Amniotic epithelial cell (primary cell): ENCODE data around the gene NIBAN1.
"Not testable (repeated sequence)": the region's sequence is repeated elsewhere in the genome, so short reads cannot be mapped to it uniquely, and the experiment has no call there.

Experiments
- DNase-seq: peaks from one replicate; pipeline ENCODE4 v3.0.0-alpha.2; 2010; ENCODE audit warnings: low read depth

The NIBAN1 gene, protein sequence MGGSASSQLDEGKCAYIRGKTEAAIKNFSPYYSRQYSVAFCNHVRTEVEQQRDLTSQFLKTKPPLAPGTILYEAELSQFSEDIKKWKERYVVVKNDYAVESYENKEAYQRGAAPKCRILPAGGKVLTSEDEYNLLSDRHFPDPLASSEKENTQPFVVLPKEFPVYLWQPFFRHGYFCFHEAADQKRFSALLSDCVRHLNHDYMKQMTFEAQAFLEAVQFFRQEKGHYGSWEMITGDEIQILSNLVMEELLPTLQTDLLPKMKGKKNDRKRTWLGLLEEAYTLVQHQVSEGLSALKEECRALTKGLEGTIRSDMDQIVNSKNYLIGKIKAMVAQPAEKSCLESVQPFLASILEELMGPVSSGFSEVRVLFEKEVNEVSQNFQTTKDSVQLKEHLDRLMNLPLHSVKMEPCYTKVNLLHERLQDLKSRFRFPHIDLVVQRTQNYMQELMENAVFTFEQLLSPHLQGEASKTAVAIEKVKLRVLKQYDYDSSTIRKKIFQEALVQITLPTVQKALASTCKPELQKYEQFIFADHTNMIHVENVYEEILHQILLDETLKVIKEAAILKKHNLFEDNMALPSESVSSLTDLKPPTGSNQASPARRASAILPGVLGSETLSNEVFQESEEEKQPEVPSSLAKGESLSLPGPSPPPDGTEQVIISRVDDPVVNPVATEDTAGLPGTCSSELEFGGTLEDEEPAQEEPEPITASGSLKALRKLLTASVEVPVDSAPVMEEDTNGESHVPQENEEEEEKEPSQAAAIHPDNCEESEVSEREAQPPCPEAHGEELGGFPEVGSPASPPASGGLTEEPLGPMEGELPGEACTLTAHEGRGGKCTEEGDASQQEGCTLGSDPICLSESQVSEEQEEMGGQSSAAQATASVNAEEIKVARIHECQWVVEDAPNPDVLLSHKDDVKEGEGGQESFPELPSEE

DNA sequence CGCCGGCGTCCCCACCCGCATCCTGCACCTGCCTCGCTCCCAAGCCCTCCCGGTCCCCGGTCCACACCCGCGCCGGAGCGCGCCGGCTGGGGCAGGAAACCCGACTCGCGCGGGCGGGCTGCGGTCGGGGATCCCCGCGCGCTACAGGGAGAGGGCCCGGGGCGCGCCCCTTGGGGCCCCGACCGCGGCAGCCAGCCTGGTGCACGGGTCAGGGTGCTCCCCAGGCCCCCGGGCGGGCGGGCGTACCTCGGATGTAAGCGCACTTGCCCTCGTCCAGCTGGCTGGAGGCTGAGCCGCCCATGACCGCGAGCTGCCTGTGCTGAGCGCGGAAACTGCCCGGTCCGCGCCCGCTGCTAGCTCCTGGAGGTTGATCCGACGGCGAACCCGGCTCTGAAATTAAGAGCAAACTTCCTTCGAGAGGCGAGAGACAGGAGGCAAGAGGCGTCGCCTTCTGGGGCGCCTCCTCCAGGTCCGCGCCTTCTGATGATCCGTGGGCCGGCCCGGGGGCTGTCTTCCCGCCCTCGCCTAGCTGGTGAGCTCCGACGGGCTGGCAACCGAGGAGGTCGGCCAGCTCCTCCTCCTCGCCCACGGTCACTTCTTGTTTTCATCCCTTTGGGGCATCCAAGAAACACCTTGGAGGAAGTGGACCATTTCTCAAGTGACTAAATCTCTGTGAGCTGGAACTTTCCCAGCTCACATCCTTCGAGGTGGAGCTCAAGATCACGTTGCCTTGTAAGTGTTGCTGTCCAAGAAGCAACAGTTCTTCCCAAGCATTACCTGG lies at the start of gene NIBAN1:
TSS of gene NIBAN1 (minus strand) at position 453 of the 781 bp plus-strand sequence. CDS start at position 301, 152 bp downstream.
- DNase-seq, result no peak

DNA sequence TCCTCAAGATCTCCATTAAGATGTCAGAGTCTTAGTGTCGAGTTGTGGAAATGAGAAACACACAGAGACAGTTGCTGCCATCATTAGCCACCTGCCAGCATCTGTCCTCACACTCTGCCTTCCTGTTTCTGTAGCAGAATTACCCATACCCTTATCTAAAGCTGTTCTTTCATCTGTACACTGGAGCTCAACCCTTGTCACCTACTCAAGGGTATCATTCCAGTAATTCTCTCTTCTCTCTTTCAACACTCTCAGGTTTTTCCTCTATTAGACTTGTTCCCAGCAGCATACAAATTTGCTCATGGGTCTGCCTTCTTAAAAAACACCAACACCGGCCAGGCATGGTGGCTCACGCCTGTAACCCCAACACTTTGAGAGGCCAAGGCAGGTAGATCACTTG lies 43.7 kb upstream of the NIBAN1 start:
- no peak for DNase-seq

DNA sequence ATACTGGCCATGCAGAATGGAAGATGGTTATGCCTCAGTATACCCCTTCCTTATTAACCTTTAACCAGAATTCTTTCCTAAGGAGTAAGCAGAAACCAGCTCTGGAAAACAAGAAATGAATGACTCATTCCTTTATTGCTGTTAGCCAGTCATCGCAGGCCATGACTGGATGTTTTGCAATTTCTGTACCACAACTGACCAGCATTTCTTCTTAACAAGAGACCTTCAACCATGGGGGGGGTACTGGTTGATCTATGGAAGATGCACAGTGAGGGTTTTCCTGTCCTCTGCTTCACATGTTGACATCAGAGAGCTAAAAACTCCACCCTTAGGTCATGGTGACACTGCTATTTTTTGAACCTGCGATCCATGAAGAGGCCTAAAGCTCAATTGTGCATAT lies 43.0 kb upstream of the NIBAN1 start:
- peak; percentile 98 for DNase-seq

DNA sequence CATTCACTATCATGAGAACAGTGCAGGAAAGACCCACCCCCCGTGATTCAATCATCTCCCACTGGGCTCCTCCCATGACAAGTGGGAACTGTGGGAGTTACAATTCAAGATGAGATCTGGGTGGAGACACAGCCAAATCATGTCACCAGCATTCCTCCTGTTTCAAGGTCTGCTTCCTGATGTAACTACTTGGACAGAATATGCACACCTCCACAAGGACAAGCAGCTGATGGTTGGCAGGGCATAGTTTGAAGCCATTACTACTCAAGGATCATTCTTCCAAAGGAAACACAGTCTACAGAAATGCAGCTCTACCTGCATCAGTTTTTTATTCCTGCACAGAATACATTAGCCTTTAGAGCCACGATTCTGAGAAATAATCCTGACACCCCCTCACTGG lies 42.6 kb upstream of the NIBAN1 start:
- DNase-seq, result peak; percentile 41

DNA sequence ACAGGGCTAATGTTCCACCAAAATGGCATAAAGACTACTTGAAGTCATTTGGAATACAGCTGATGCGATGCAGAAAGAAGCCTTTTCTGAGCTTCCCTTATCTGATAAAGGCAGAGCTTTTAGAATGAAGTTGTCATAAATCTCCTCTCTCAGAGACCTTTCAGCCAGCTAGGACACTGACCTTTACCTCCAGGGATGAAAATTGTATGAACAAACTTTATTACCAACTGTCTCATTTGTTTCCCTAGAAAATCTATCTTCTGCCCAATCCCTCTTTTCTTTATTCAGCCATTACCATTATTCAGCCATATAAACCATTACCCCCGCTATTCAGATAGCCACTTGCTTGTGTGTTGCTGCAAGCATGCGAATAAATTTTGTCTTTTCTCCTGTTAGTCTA lies 41.3 kb upstream of the NIBAN1 start:
- DNase-seq, result peak; percentile 23

DNA sequence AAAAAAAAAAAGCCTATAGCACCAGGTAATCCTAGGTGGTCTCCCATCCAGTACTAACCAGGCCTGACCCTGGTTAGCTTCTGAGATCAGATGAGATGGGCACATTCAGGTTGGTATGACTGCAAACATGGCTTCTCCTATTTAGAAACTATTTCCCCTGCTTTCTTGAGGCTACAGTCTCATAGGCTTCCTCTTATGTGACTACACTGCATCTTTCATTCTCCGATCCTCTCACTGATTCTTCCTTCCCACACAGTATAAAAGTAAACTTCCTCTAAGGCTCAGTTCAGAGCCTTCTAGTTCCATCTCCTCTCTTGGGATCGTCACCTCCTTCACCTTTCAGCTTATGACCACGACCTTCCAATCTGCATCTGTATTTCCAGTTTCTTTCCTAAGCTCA lies 40.6 kb upstream of the NIBAN1 start:
- no peak for DNase-seq

DNA sequence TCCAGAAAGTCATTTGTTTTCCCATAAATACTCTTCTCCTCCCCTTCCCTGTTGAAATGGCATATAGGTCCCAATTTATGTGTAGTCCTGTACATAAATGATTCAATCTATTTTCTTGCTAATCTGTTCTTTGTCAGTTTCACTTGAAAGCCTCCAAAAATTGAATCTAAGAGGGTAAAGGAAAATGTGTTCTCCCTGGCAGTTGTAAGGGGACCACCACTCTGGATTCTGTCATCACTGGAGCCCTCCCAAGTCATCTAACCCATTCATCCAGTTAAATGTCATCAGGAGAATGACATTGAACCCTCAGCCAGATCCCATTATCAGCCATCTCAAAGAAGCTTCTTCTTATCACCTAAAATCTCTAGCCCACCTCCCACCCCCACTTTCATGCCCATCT lies 36.1 kb upstream of the NIBAN1 start:
- no peak for DNase-seq

DNA sequence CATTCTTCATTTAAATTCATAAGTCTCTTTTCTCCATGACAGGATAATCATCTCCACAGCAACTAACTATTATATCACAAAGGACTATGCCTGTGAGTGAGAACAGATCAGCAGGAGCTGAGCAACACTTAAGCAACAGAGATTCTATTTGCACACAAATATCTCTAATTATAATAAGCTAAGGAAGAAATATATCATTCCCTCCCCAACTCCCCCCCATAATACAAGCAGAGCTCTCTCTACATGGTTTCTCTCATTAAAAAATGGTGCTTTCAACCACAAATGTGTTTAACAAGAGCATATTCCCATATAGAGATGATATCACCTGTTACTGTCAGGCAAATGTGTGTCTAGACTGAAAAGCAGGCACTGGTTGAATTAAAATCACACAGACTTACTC lies 34.5 kb upstream of the NIBAN1 start:
- no peak for DNase-seq

DNA sequence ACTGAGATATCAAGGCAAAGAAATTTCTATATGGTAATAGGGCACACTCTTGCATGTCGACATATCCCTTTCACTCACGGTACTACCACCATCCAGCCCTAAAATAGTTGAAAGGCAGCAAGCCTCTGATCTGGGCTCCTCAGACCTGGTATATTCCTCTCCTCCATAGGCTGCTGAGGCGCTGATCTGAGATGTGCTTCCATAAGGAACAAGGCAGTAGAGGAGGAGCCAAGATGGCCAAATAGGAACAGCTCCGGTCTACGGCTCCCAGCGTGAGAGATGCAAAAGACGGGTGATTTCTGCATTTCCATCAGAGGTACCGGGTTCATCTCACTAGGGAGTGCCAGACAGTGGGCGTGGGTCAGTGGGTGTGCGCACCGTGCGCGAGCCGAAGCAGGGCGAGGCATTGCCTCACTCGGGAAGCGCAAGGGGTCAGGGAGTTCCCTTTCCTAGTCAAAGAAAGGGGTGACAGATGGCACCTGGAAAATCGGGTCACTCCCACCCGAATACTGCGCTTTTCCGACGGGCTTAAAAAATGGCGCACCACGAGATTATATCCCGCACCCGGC lies 27.1 kb upstream of the NIBAN1 start:
- DNase-seq, result not testable (repeated sequence)

DNA sequence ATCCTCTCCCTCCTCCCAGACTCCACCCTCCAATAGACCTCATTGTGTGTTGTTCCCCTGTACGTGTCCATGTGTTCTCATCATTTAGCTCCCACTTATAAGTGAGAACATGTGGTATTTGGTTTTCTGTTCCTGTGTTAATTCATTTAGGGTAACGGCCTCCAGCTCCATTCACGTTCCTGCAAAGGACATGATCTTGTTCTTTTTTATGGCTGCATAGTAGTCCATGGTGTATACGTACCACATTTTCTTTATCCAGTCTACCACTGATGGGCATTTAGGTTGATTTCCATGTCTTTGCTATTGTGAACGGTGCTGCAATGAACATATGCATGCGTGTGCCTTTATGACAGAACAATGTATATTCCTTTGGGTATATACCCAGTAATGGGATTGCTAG lies 25.7 kb upstream of the NIBAN1 start:
- not testable (repeated sequence) for DNase-seq

DNA sequence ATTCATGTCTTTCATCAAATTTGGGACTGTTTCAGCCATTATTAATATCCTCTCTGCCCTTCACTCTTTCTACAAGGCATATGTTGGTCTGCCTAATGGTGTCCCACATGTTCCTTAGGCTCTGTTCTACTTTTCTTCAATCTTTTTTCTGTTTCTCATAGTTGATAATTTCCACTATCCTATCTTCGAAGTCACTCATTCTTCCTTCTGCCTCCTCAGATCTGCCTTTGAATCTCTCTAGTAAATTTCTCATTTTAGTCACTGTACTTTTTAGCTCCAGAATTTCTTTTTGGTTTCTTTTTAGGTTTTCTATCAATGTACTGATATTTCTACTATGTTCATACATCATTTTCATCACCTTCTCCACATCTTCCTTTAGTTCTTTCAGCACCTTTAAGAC lies 20.0 kb upstream of the NIBAN1 start:
- no peak for DNase-seq

DNA sequence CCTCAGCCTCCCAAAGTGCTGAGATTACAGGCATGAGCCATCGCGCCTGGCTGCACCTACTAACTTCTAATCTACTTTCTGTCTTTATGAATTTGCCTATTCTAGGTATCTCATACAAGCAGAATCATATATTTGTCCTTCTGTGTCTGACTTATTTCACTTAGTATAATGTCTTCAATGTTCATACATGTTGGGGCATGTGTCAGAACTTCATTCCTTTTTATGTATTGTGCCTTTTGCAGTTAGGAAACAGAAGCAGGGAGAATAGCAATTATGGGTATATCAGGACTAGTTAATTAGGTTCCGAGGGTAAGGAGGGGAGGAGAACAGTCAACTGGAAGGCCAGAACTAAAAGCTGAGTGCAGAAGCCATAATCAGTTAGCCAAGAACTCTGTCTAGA lies 18.0 kb upstream of the NIBAN1 start:
- no peak for DNase-seq

DNA sequence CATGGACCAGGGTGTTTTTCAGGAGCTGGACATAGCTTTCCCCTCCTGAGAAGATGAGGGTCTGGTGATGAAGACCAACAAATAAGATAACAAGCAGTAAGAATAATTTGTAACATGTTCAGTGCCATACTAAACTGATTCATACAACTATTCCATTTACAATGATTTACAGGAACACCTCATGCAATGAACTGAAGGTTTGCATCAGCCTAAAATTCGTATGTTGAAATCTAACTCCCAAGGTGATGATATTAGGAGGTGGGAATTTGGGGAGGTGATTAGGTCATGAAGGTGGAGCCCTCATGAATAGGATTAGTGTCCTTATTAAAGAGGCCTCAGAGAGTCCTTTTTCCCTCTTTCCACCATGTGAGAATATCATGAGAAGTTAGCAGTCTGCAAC lies 15.9 kb upstream of the NIBAN1 start:
- no peak for DNase-seq

DNA sequence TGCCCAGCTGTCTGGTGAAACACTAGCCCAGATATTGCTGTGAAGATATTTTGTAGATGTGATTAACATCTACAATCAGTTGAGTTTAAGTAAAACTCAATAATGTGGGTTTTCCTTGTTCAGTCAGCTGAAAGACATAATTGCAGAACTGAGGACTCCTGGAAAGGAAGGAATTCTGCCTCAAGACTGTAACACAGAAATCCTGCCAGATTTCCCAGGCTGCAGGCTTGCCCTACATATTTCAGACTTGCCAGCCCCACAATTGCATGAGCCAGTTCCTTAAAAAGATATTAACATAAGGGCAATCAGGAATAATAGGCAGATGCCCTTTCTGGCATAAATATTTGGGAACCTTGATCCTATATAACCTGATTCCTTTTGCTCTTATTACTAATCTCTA lies 14.2 kb upstream of the NIBAN1 start:
- DNase-seq, result no peak

DNA sequence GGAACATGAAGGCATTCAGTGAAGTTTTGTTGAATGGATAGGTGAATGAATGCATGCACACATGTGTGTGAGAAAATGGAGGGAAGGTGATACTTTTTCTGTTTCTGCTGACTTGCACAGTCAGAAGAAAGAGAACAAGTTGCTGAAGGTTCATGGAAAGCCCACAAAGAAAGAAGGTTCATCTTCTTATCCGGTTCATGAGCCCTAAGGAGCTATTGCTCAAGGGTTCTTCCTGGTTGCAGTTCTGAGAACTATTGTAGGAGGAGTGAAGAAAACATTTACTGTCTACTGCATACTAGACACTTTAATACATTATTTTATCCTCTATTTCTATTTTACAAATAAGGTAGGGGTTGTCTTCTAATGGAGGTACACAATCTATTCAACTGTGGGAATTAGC lies 13.4 kb upstream of the NIBAN1 start:
- no peak for DNase-seq

DNA sequence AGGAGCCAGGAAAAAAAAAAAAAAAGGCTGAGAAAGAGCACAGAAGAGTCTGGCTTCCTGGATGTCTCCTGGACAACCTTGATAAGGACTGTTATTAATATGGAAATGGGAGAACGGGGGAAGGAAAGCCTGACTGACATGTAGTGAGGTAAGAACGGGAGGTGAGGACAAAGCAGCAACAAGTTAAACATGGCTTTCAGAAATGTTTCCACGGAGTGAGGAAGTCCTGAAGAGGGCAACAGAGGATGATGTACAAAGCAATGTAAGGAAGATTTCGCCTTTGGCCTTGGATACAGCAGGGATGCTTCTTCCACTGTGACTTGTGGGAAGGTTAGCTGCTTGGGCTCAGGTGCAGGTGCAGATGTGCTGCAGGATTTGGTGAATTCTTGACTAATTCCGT lies 11.9 kb upstream of the NIBAN1 start:
- DNase-seq, result peak; percentile 68

DNA sequence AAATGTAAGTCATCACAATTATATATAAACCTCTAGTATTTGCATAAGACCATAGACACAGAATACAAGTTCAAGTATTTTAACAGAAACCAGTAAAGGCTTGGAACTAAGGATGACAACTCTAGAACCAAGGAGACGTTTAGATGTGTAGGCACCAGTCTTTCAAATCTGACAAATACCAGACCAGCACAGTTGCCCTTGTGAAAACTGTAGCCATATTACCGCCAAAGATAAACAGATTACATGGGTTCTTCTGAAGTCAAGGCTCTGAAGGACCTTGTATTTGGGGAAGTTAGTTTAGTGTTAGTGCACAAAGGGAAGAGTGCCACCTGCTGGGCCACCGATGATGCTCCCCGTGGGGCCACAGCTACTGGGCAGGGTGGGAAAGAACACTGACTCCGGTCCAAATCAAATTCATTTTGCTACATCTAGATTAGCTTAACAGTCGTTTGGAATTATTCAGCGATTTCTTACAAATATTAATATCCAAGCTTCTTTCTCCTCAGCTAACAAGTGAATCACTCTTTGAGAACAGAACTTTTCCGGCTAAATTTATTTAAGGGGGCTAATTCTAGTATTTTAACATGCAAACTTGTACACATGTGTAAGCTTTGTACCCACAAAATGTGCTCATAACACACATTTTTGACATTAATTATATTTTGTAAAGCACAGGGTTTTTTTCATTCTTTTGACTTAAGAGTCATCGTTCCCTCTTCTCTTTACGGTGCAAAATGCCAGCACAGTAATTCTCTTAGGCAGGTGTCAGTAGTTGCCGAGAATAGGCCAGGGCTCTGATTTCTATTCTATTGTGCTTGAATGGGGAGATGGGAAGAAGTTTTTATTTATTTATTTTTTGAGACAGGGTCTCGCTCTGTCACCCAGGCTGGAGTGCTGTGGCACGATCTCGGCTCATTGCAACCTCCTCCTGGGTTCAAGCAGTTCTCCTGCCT lies 8.0 kb upstream of the NIBAN1 start:
- DNase-seq, result peak; percentile 81

DNA sequence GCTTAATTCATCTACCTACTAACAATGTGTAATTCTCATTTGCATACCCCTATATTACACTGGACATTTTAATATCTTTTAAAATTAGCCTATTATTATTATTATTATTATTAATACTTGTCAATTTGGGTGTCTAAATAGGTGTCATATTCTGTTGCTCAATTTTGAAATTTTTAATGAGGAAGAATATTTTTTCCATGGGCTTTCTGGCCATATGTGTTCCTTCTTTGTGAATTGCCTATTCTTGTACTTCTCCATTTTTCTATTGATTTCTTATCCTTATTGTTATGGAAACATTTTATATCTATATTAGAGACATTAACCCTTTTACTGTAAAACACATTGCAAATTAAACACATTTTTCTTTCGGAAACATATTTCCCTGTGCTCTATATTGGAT lies 6.4 kb upstream of the NIBAN1 start:
- no peak for DNase-seq

DNA sequence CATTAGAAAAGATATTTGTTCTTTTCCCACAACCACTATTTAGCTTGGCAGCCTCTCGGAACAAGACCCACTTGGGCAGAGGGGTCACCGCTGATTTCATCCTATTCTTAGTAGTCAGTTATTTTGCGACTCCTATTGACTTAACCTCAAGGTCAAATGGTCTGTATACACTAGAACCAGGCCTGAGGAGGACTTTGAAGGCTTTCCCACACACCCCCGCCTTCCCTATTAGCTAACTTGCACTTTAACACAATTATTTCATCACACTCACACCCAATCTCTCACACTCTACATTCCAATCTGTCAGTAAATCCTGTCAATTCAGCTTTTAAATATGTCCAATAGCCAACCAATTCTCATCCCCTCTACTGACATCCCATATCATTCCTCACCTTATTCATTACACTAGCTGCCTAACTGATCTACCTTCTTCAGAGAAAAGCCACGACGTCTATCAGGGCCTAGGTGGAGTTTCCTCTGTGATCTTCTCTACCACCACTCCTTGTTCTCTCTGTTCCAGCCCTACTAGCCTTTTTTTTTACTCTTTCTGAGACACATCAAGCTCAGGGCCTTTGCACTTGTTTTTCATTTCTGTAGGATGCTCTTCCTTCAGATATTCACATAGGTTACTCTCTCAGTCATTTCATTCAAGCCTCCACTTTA lies 1.0 kb upstream of the NIBAN1 start:
- no peak for DNase-seq

DNA sequence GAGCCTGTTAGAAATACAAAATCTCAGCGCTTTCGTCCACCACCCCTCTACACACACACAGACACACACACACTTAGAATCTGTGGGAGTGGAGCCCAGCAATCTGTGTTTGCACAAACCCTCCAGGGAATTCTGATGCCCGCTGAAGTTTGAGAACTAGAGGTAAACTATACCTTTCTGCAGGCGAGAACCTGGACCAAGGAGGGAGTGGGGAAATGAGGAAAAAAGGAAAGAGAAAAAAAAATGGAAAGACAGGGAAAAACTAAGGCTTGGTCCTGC lies 468 bp upstream of the NIBAN1 start:
- DNase-seq, result no peak
